Fibroblast of lung (primary cell): Measurements from ENCODE around the gene NOL4L.
"Not testable (repeated sequence)": the region's sequence is repeated elsewhere in the genome, so short reads cannot be mapped to it uniquely, and the experiment has no call there.

ENCODE experiments used
- CTCF ChIP-seq, 2 donors: IDR thresholded peaks in 1 of 2; conservative IDR thresholded peaks in 1 of 2; 1 replicate in 1 of 2; 2 replicates in 1 of 2; pipeline ENCODE4 v1.5.1; 2011 to 2012; ENCODE audit warnings: low read length in 2 of 2, control low read depth in 1 of 2, inconsistent platforms in 1 of 2, low read depth in 1 of 2, mild to moderate bottlenecking in 1 of 2
- EZH2 ChIP-seq: IDR thresholded peaks from 2 replicates; pipeline ENCODE4 v1.5.1; 2012; ENCODE audit warnings: low read length, control low read depth, mild to moderate bottlenecking; ENCODE audit errors: missing control alignments

- not testable (repeated sequence) for TF ChIP-seq CTCF (conservative IDR thresholded peaks at IDR 0.05 in 1 of 2, IDR thresholded peaks at IDR 0.05 in 1 of 2; ENCODE audit: low read depth in 1 of 2, low read length in 2 of 2); EZH2
Observed at GRCh38 chr20:32592616-32593015, 7.5 kb upstream of the NOL4L start.
